Mesendoderm (in vitro differentiated cells): ENCODE results near the gene MST1.

Source experiments
- DNase-seq: peaks from one replicate; pipeline ENCODE4 v3.0.0; 2013
- H2AK5ac ChIP-seq: 2 replicates; pipeline ENCODE4 v1.6.1; 2013; ENCODE audit warnings: low read length, inconsistent platforms
- H2BK120ac ChIP-seq: 2 replicates; pipeline ENCODE4 v1.6.1; 2013; ENCODE audit warnings: low read depth, mild to moderate bottlenecking, low read length, moderate library complexity, mixed read lengths
- H2BK15ac ChIP-seq: replicated peaks from 2 replicates; pipeline ENCODE4 v1.6.1; 2013; ENCODE audit warnings: low read depth, mild to moderate bottlenecking, moderate library complexity
- H2BK5ac ChIP-seq: 2 replicates; pipeline ENCODE4 v1.6.1; 2013; ENCODE audit warnings: low read length, inconsistent platforms
- H3K18ac ChIP-seq: 2 replicates; pipeline ENCODE4 v1.6.1; 2013; ENCODE audit warnings: mild to moderate bottlenecking, low read length, mixed read lengths
- H3K23ac ChIP-seq: one replicate; pipeline ENCODE4 v1.6.1; 2013; ENCODE audit warnings: low read length
- H3K27ac ChIP-seq: 2 replicates; pipeline ENCODE4 v1.5.1; 2013; ENCODE audit warnings: low read depth, mild to moderate bottlenecking, inconsistent platforms, low read length, moderate library complexity
- H3K27me3 ChIP-seq: 2 replicates; pipeline ENCODE4 v1.6.1; 2013; ENCODE audit warnings: low read length, control low read depth, mild to moderate bottlenecking, inconsistent platforms; ENCODE audit not compliant: insufficient read depth, poor library complexity
- H3K36me3 ChIP-seq: 2 replicates; pipeline ENCODE4 v1.6.1; 2013; ENCODE audit warnings: low read length, inconsistent platforms; ENCODE audit not compliant: control insufficient read depth, insufficient read depth
- H3K4ac ChIP-seq: one replicate; pipeline ENCODE4 v1.6.1; 2013; ENCODE audit warnings: low read depth, mild to moderate bottlenecking, low read length, moderate library complexity
- H3K4me1 ChIP-seq: 2 replicates; pipeline ENCODE4 v1.6.1; 2013; ENCODE audit warnings: low read depth, low read length, inconsistent platforms; ENCODE audit not compliant: control insufficient read depth
- H3K4me2 ChIP-seq: 2 replicates; pipeline ENCODE4 v1.6.1; 2013; ENCODE audit warnings: low read length
- H3K4me3 ChIP-seq: 2 replicates; pipeline ENCODE4 v1.5.1; 2013; ENCODE audit warnings: mild to moderate bottlenecking, low read length
- H3K56ac ChIP-seq: one replicate; pipeline ENCODE4 v1.6.1; 2013; ENCODE audit warnings: low read length
- H3K79me1 ChIP-seq: 2 replicates; pipeline ENCODE4 v1.6.1; 2013; ENCODE audit warnings: low read length, inconsistent platforms
- H3K79me2 ChIP-seq: 2 replicates; pipeline ENCODE4 v1.6.1; 2013; ENCODE audit warnings: mild to moderate bottlenecking, low read length; ENCODE audit not compliant: control insufficient read depth, insufficient read depth
- H3K9ac ChIP-seq: 2 replicates; pipeline ENCODE4 v1.6.1; 2013; ENCODE audit warnings: low read length, inconsistent platforms
- H4K5ac ChIP-seq: one replicate; pipeline ENCODE4 v1.6.1; 2013; ENCODE audit warnings: low read length
- H4K8ac ChIP-seq: one replicate; pipeline ENCODE4 v1.6.1; 2013; ENCODE audit warnings: low read depth, mild to moderate bottlenecking, control low read depth, low read length, moderate library complexity
- WGBS: extraction: QIAGEN DNeasy Blood & Tissue Kit; methylation state at CpG from one replicate; pipeline ENCODE4 v1.1.7; 2013; ENCODE audit warnings: low lambda C conversion rate, missing lambda C conversion rate; ENCODE audit not compliant: insufficient coverage; ENCODE audit errors: extremely low coverage; 5-methylcytosine and 5-hydroxymethylcytosine counted together

The MST1 gene

DNA sequence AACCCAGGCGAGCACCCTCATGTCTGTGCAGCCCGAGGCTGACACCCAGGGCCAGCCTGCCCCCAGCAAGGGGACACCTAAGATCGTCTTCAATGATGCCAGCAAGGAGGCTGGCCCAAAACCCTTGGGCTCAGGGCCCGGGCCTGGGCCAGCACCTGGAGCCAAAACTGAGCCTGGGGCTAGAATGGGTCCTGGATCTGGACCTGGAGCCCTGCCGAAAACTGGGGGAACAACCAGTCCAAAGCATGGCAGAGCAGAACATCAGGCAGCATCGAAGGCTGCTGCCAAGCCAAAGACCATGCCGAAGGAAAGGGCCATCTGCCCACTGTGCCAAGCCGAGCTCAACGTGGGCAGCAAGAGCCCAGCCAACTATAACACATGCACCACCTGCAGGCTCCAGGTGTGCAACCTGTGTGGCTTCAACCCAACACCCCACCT, 46.5 kb downstream of the MST1 start:
- Histone ChIP-seq H3K9ac (no peak overlapping the region), H2BK15ac (no peak overlapping the region), H3K36me3 (no peaks in the 10 kb centered on the region), H3K4ac (no peak overlapping the region), H3K79me2 (no peaks in the 10 kb centered on the region), H3K56ac (no peak overlapping the region), H2BK5ac (no peak overlapping the region), H3K79me1 (no peaks in the 10 kb centered on the region), H2AK5ac (no peak overlapping the region), H4K5ac (no peak overlapping the region), H3K23ac (no peak overlapping the region), H4K8ac (no peak overlapping the region), H3K27ac (no peak overlapping the region), H2BK120ac (no peak overlapping the region), H3K4me2 (no peak overlapping the region), H3K4me1 (no peaks in the 10 kb centered on the region), H3K4me3 (no peak overlapping the region), H3K27me3 (no peaks in the 10 kb centered on the region), H3K18ac (no peak overlapping the region)
- DNase-seq: no peak
- WGBS: no CpG with 5 or more reads among the region's 9 CpGs

DNA sequence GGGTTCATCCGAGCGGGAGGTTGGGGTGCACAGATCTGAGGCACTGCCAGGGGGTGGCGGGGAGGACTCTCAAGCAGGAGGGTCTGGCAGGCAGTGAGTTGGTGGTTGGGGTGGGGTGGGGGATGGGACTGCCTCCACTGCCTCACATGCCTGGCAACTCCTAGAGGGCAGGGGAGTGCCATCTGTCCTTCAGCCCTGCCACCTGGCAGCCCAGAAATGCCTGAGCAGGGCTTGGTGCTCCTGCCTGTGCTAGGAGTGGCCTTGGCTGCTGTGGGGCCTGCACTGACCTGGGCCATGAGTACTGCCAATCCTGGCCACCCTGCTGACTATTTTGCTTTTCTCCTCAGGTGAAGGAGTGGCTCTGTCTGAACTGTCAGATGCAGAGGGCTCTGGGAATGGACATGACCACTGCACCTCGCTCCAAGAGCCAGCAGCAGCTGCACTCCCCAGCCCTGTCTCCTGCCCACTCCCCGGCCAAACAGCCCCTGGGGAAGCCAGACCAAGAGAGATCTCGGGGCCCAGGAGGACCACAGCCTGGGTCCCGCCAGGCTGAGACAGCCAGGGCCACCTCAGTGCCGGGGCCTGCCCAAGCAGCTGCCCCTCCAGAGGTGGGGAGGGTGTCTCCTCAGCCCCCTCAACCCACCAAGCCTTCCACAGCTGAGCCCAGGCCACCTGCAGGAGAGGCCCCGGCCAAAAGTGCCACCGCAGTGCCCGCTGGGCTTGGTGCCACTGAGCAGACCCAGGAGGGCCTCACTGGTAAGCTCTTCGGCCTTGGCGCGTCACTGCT, 47.2 kb downstream of the MST1 start:
- Histone ChIP-seq H4K5ac (no peak overlapping the region), H2BK15ac (no peak overlapping the region), H3K4ac (no peak overlapping the region), H3K36me3 (no peaks in the 10 kb centered on the region), H3K27ac (no peak overlapping the region), H3K4me2 (no peak overlapping the region), H3K18ac (no peak overlapping the region), H3K79me2 (no peaks in the 10 kb centered on the region), H3K27me3 (no peaks in the 10 kb centered on the region), H2BK120ac (no peak overlapping the region), H2BK5ac (no peak overlapping the region), H2AK5ac (no peak overlapping the region), H3K4me1 (no peaks in the 10 kb centered on the region), H4K8ac (no peak overlapping the region), H3K23ac (no peak overlapping the region), H3K56ac (no peak overlapping the region), H3K9ac (no peak overlapping the region), H3K4me3 (no peak overlapping the region), H3K79me1 (no peaks in the 10 kb centered on the region)
- DNase-seq: no peak
- no CpG with 5 or more reads among the region's 14 CpGs for WGBS

DNA sequence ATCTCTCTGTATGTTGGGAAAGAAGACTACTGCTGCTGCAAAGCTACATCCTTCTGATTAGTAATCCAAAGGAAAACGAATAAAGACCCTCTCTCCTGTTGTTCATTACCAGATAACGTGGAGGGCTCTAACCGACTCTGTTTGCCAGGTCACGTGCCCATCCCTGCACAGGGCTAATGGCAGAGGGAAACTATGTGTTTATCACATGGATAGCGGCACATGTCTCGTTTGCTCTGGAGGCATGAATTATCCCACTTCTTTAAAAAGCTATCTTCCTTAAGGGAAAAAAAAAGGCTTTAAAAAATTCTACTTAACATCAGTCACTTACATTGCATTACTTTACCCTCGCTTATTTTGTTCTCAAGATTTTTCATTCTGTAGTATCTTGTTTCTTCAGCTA, 48.0 kb downstream of the MST1 start:
- H3K4me3 ChIP-seq: no peak overlapping the region
- no peak overlapping the region for H3K9ac ChIP-seq
- no peak overlapping the region for H2BK5ac ChIP-seq
- H3K23ac ChIP-seq: no peak overlapping the region
- H3K27me3 ChIP-seq: no peaks in the 10 kb centered on the region
- no peak for DNase-seq
- no peak overlapping the region for H3K27ac ChIP-seq
- no peaks in the 10 kb centered on the region for H3K79me2 ChIP-seq
- no peaks in the 10 kb centered on the region for H3K4me1 ChIP-seq
- no peak overlapping the region for H4K5ac ChIP-seq
- H3K56ac ChIP-seq: no peak overlapping the region
- H2BK120ac ChIP-seq: no peak overlapping the region
- H3K36me3 ChIP-seq: no peaks in the 10 kb centered on the region
- no peak overlapping the region for H4K8ac ChIP-seq
- no CpG with 5 or more reads among the region's 7 CpGs for WGBS
- H3K4me2 ChIP-seq: no peak overlapping the region
- no peak overlapping the region for H2AK5ac ChIP-seq
- H3K18ac ChIP-seq: no peak overlapping the region
- no peak overlapping the region for H3K4ac ChIP-seq
- no peak overlapping the region for H2BK15ac ChIP-seq
- no peaks in the 10 kb centered on the region for H3K79me1 ChIP-seq

DNA sequence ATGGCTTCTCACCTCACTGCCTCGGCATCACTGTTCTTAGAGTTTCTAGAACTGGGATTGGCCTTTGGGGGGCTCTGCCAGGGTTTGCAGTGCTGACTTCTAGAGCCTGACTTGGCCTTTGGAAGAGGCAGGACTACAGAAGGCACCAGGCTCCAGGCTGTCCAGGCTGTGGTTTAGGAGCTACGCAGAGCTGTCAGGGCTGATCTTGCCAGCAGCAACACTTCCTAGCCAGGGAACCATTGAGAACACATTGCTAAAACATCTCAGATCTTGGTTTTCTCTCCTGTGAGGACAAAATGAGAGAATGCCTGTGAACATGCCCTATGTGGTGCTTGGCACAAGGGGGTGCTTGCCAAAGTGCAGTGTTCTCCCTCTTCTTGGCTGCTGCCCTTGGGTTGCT, 49.7 kb downstream of the MST1 start:
- Histone ChIP-seq H3K4me1 (no peaks in the 10 kb centered on the region), H2BK5ac (no peak overlapping the region), H2BK15ac (no peak overlapping the region), H3K79me1 (no peaks in the 10 kb centered on the region), H3K23ac (no peak overlapping the region), H3K4me2 (no peak overlapping the region), H2BK120ac (no peak overlapping the region), H3K56ac (no peak overlapping the region), H3K27ac (no peak overlapping the region), H3K79me2 (no peaks in the 10 kb centered on the region), H4K5ac (no peak overlapping the region), H3K36me3 (no peaks in the 10 kb centered on the region), H4K8ac (no peak overlapping the region), H2AK5ac (no peak overlapping the region), H3K27me3 (no peaks in the 10 kb centered on the region), H3K18ac (no peak overlapping the region), H3K4me3 (no peak overlapping the region), H3K4ac (no peak overlapping the region), H3K9ac (no peak overlapping the region)
- WGBS: no CpG with 5 or more reads among the region's 2 CpGs
- DNase-seq: no peak

DNA sequence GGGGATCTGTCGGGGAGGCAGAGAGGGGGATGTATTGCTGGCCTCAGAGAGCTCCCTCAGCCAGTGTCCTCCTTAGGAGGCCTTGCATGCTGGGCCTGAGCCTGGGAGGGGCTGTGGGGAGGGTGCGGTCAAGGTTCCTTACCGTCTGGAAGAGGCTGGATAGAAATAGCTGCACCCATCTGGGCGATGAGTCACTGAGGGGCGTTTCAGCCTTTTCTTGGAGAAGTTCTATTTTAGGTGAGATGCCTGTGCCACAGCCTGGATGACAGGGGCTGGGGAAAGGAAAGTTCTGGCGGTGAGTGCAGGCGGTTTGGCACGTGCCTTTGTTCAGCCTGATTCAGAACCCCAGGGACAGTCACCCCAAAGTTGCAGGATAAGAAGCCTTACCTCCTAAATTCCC, 50.8 kb downstream of the MST1 start:
- Histone ChIP-seq H3K56ac (no peak overlapping the region), H3K4ac (no peak overlapping the region), H3K79me1 (no peaks in the 10 kb centered on the region), H3K18ac (no peak overlapping the region), H3K4me3 (no peak overlapping the region), H4K5ac (no peak overlapping the region), H3K9ac (no peak overlapping the region), H3K23ac (no peak overlapping the region), H4K8ac (no peak overlapping the region), H3K36me3 (no peaks in the 10 kb centered on the region), H2BK15ac (no peak overlapping the region), H2AK5ac (no peak overlapping the region), H2BK120ac (no peak overlapping the region), H3K4me1 (no peaks in the 10 kb centered on the region), H3K79me2 (no peaks in the 10 kb centered on the region), H3K4me2 (no peak overlapping the region), H3K27me3 (no peaks in the 10 kb centered on the region), H3K27ac (no peak overlapping the region), H2BK5ac (no peak overlapping the region)
- no CpG with 5 or more reads among the region's 8 CpGs for WGBS
- DNase-seq: peak; percentile 20
